HG03175 (cell line): ENCODE data around the gene EXOSC9.

Experiments
- ATAC-seq: cut with Tn5 transposase; IDR thresholded peaks from one replicate; pipeline ENCODE4 v1.9.1; 2021; ENCODE audit warnings: mild to moderate bottlenecking, moderate library complexity; ENCODE audit not compliant: unreplicated experiment

The EXOSC9 gene

DNA sequence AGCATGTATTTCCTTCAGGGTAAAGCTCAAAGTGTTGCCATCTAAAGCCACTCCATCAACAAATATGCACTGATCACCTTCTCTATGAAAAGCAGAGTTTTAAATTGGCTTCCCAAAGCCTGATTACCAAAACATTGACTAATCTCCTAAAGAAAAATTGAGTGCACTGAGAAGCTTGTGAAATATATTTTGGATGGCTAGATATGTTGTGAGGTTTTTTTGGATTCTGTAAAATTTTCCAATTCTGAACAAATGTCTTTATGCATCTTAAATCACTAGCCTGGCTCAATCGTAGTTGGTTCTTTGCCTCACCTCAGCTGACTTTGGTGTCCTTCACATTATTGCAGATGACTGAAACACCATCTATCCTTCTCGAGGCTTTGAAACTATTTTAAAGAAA, 14.9 kb upstream of the EXOSC9 start:
- ATAC-seq, result no peak

GRCh38 chr4:121788896-121789295, 12.2 kb upstream of the EXOSC9 start:
- ATAC-seq, result peak; percentile 78

DNA sequence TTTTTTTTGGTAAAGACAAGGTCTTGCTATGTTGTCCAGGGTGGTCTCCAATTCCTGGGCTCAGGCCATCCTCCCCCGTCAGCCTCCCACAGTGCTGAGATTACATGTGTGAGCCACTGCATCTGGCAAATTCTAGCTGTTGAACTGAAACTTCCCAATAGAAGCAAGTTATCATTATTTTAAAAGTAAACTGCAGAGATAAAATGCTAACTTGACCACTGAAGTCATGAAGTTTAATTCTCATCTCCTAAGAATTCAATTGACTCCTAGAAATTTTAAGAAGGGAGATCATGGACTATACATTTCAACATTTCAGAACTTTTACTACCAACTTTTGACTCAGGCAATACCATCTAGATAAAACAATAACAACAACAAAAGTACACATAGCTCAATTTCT, 11.7 kb upstream of the EXOSC9 start:
- ATAC-seq, result no peak

DNA sequence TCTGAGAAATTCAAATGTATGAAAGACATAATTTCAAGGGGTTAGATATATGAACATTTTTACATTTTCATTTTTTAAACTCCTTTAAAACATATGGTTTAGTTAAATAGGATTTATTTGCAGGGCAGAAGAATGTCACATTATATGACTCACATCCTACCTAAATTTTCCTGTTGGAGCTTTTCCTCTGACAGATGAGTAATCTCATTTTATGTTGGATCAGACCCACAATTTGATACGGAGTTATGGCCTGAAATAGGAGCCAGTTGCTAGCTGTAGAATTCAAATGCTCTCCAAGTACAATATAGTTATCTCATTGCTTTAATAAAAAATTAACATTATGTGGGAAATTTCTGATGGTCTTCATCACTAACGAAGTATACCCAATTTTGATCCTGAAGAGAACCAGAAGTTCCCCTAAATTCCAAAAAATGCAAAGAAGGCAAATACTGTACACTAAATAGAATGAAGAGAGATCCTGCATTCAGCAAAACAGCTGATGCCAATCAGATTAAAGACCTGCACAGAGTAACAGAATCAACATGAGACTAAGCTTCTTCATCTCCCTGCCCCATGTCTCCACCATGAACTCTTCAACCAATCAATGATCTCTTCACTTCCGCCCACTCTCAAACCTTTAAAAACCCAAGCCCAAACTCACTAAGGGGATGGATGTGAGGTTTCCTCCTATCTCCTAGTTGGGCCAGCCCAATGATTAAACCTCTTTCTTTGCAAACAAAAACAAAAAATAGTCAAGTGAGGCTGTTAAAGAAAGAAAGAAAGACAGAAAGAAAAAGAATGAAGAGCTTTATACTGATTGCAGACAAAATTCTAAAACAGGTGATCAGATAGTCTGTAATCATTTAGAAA, 10.9 kb upstream of the EXOSC9 start:
- ATAC-seq, result no peak

- ATAC-seq, result no peak
These were observed 10.1 kb upstream of the EXOSC9 start for GRCh38 chr4:121790976-121791375.

GRCh38 chr4:121791481-121791880, 9.6 kb upstream of the EXOSC9 start:
- ATAC-seq, result no peak

GRCh38 chr4:121792966-121793365, 8.2 kb upstream of the EXOSC9 start:
- ATAC-seq, result no peak

- no peak for ATAC-seq
These were observed 6.5 kb upstream of the EXOSC9 start for GRCh38 chr4:121794505-121795188.

GRCh38 chr4:121796283-121796682, 4.8 kb upstream of the EXOSC9 start:
- ATAC-seq, result no peak

- no peak for ATAC-seq
These were observed 1.8 kb upstream of the EXOSC9 start for GRCh38 chr4:121799208-121799823.

- ATAC-seq, result no peak
These were observed 1.1 kb upstream of the EXOSC9 start for GRCh38 chr4:121799867-121800501.

GRCh38 chr4:121800638-121800960, 524 bp upstream of the EXOSC9 start:
- ATAC-seq, result peak; percentile 13

GRCh38 chr4:121801715-121802075, 572 bp downstream of the EXOSC9 start:
- ATAC-seq, result no peak

- ATAC-seq, result no peak
These were observed 5.3 kb downstream of the EXOSC9 start for GRCh38 chr4:121806411-121806810.

- no peak for ATAC-seq
These were observed 10.0 kb downstream of the EXOSC9 start for GRCh38 chr4:121811122-121811521.

DNA sequence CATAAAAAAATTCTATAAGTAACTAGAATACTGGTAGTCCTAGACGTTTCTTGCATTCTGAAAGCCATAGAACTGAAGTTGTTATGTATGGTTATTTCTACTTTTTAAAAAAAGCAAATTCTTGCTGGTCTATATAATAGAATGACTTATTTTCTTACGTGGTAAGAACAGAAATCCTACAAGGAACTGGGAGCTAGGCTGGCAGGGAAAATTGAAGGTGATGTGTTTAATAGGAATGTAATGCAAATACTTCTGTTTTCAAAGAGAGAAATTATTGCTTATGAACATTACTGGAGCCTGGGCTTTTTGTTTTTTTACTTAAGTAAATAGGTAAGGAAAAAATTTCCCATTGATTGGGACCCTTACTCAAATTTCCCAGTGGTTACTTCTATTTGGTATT, 13.6 kb downstream of the EXOSC9 start:
- no peak for ATAC-seq

- no peak for ATAC-seq
These were observed 15.9 kb downstream of the EXOSC9 start for GRCh38 chr4:121817006-121817405.

DNA sequence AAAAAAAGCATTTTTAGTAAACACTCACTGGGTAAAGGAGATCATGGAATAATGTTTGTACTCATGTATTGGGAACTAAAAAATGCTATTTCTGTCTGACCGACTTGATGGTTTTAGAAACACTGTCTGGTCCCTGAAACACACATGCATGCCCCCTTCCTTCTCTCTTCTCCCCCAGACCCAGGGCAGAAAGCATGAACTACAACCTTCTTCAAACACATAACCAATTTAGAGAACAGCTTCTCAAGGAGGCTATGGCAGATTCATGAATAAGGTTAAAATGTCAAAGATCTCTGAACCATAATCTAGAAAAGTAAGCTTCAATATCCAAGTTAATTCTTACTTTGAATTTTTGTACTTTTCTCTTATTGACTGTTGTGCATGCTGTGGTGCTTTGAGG, 16.6 kb downstream of the EXOSC9 start:
- no peak for ATAC-seq

DNA sequence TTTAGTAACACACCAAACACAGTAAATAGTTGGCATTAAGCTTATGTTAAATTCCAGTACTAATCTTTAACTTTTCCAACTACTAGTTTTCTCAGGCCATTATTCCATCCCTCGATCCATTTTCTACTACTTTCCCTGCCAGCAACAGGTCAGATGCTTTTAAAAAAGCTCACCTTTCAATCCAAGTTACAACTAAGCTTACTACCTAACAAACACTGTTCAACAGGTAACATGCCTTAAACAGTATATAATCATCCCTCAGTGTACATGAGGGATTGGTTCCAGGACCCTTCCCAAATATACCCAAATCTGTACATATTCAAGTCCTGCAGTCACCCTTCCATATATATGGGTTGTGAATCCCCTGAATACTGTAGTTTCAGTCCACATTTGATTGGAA, 17.1 kb downstream of the EXOSC9 start:
- no peak for ATAC-seq

- no peak for ATAC-seq
These were observed 18.3 kb downstream of the EXOSC9 start for GRCh38 chr4:121819216-121819965.

DNA sequence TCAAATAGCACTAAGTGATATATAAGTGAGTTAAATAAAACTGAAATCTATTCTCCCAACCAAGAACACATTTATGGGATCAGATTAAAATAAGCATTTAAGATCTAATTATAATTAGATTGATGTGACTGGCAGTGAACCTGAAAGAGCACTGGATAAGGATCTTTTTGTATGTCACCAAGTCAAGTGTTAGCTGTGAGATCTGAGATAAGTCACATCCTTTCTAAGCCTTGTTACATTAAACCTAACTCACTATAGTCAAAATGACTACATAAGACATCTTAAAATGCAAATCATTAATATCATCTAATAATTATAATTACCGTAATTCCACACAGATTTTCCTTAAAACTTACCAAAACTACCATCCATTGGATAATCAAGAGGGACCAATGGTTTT, 20.9 kb downstream of the EXOSC9 start:
- no peak for ATAC-seq
